Kidney (tissue), 14 donors: ENCODE data around the gene RBP5. TPM values are rescaled to one million over a fixed set of nuclear protein-coding genes. Genes with fewer than 3 reads are reported as not detected.

Experiments
- DNase-seq, 5 donors: peaks; one replicate each; pipeline ENCODE4 v3.0.0-alpha.2; 2013 to 2020
- FAIRE-seq: peaks from 2 replicates; lab custom pipeline; 2012; peaks lifted over from hg19 to GRCh38; lab: Jason Lieb, UNC
- H3K27ac ChIP-seq, 2 donors: one replicate each; pipeline ENCODE4 v1.7.0; 2013; ENCODE audit warnings: low read depth in 2 of 2, low read length in 2 of 2, inconsistent platforms in 1 of 2
- H3K27me3 ChIP-seq: one replicate; pipeline ENCODE4 v1.7.1; 2013; ENCODE audit warnings: low read length, inconsistent platforms; ENCODE audit not compliant: control insufficient read depth, insufficient read depth
- H3K36me3 ChIP-seq, 3 donors: one replicate each; pipeline versions ENCODE4 v1.7.0 to v1.7.1; 2013; ENCODE audit warnings: low read length in 3 of 3, control low read depth in 1 of 3, inconsistent platforms in 1 of 3; ENCODE audit not compliant: insufficient read depth in 3 of 3, control insufficient read depth in 2 of 3
- H3K4me1 ChIP-seq, 3 donors: one replicate each; pipeline versions ENCODE4 v1.7.0 to v1.7.1; 2013; ENCODE audit warnings: low read length in 3 of 3, inconsistent platforms in 1 of 3, low read depth in 1 of 3; ENCODE audit not compliant: control insufficient read depth in 2 of 3, insufficient read depth in 2 of 3
- H3K4me3 ChIP-seq, 3 donors: one replicate each; pipeline versions ENCODE4 v1.7.0 to v1.8.1; 2013; ENCODE audit warnings: low read length in 3 of 3, control low read depth in 1 of 3, inconsistent platforms in 1 of 3
- H3K9ac ChIP-seq, 3 donors: one replicate each; pipeline versions ENCODE4 v1.7.0 to v1.7.1; 2013; ENCODE audit warnings: low read length in 3 of 3, control low read depth in 1 of 3, inconsistent platforms in 1 of 3
- H3K9me3 ChIP-seq, 3 donors: one replicate each; pipeline versions ENCODE4 v1.7.0 to v1.7.1; 2013; ENCODE audit warnings: low read length in 3 of 3, control low read depth in 1 of 3, inconsistent platforms in 1 of 3; ENCODE audit not compliant: control insufficient read depth in 2 of 3, insufficient read depth in 1 of 3
- intact Hi-C: fragments of 100-400 bp; cut with DNase I; formaldehyde crosslinking; loops from one replicate; pipeline ENCODE4 v1.11.1; 2022
- polyA plus RNA-seq: library from polyadenylated mRNA; stranded (reverse); fragments of 350-450 nt; fragmentation: Illumina TruSeq; extraction: RNeasy Lipid Tissue Mini Kit (QIAGEN cat#74804); gene quantifications from one replicate; pipeline ENCODE4 v1.2.3, GENCODE V29; 2014; ENCODE audit warnings: low read depth, low replicate concordance; ENCODE audit not compliant: insufficient read depth
- total RNA-seq: library from RNA; stranded (reverse); fragmentation: NEBNext Ultra II Directional; extraction: Animal tissue kit (Norgen Biotek cat#: 25700); gene quantifications from one replicate; pipeline ENCODE4 v1.2.1, GENCODE V29; 2021
- TF ChIP-seq, protein P1 (sequence below): IDR thresholded peaks from 3 replicates; pipeline ENCODE4 v1.5.1; 2012; ENCODE audit warnings: mild to moderate bottlenecking, moderate library complexity, borderline replicate concordance; ENCODE audit not compliant: insufficient read depth; ENCODE audit errors: extremely low read depth
- donor health status: control.
- donor health status: control.
- donor health status: control.
- donor health status: control.
- donor health status: control.
- donor health status: DM: yes; HTN: yes; CAD: no.
- donor health status: Normal renal cell carcinoma (clear cell type).

The RBP5 gene
- total and polyA plus RNA-seq, 2 donors from 2014 or later = 74.6 to 609 TPM

DNA sequence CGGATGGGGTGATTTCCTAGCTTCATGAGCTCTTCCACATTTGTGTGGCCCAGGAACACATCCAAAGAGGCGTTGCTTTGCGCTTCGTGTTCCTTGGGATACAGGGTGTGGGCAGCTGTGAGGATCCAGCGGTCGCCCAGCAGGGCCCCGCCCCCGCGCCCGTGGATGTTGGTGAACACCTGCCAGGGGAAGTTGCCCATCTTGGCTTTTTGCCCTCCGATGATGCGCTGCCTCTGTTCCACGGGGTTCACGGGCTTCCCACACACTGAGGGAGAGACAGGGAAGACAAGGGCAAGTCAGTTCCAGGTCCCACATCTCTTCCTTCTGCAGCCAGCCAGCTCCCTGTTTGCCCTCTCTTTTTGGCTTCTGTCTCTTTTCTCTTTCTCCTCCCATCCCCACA, 47.7 kb downstream of the RBP5 start:
- Histone ChIP-seq H3K9ac (no peak overlapping the region), H3K9me3 (peaks cover 0 to 7% (median 0%) of the 10 kb centered on the region in 3 donors), H3K27me3 (no peaks in the 10 kb centered on the region), H3K36me3 (peaks cover 0 to 15% (median 11%) of the 10 kb centered on the region in 3 donors), H3K4me3 (no peak overlapping the region), H3K27ac (no peak overlapping the region), H3K4me1 (no peaks in the 10 kb centered on the region)
- intact Hi-C loops = no loop called here
- TF ChIP-seq, protein P1, sequence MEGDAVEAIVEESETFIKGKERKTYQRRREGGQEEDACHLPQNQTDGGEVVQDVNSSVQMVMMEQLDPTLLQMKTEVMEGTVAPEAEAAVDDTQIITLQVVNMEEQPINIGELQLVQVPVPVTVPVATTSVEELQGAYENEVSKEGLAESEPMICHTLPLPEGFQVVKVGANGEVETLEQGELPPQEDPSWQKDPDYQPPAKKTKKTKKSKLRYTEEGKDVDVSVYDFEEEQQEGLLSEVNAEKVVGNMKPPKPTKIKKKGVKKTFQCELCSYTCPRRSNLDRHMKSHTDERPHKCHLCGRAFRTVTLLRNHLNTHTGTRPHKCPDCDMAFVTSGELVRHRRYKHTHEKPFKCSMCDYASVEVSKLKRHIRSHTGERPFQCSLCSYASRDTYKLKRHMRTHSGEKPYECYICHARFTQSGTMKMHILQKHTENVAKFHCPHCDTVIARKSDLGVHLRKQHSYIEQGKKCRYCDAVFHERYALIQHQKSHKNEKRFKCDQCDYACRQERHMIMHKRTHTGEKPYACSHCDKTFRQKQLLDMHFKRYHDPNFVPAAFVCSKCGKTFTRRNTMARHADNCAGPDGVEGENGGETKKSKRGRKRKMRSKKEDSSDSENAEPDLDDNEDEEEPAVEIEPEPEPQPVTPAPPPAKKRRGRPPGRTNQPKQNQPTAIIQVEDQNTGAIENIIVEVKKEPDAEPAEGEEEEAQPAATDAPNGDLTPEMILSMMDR = no peak
- no peak for FAIRE-seq
- no peak for DNase-seq

DNA sequence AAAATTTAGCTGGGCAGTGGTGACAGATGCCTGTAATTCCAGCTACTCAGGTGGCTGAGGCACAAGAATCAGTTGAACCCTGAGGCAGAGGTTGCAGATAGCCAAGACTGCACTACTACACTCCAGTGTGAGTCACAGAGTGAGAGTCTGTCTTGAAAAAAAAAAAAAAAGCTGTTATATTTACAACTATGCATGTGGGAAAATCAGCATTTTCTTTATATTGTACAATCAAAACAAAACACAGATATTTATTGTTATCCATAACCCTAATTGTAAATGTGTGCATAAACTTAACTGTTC, 48.9 kb downstream of the RBP5 start:
- no peak overlapping the region for H3K27ac ChIP-seq
- TF ChIP-seq, protein P1 = no peak
- H3K4me1 ChIP-seq = no peaks in the 10 kb centered on the region
- intact Hi-C loops = no loop called here
- no peak overlapping the region for H3K9ac ChIP-seq
- no peak for DNase-seq
- peak; percentile 21 for FAIRE-seq
- H3K4me3 ChIP-seq = no peak overlapping the region
- H3K9me3 ChIP-seq = peaks cover 0 to 4% (median 0%) of the 10 kb centered on the region in 3 donors
- no peaks in the 10 kb centered on the region for H3K27me3 ChIP-seq
- peaks cover 0 to 9% (median 8%) of the 10 kb centered on the region in 3 donors for H3K36me3 ChIP-seq

DNA sequence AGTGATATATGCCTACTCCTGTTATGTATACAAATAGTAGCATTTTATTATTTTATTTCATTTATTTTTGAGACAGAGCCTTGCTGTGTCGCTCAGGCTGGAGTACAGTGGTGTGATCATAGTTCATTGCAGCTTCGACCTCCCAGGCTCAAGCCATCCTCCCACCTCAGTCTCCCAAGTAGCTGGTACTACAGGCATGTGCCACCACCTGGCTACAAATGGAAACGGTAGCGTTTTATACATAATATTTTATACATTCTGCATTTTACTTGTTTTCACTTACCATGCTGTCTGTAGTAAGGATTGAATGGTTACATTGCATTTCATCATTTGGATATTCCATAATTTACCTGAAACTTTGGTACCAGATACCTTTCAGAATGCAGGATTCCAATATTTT, 50.5 kb downstream of the RBP5 start:
- intact Hi-C loops = no loop called here
- H3K4me3 ChIP-seq = no peak overlapping the region

More for the DNA sequence above, 50.5 kb downstream of the RBP5 start:
- Histone ChIP-seq H3K27ac (no peak overlapping the region), H3K36me3 (peaks cover 0 to 2% (median 2%) of the 10 kb centered on the region in 3 donors), H3K4me1 (no peaks in the 10 kb centered on the region), H3K27me3 (no peaks in the 10 kb centered on the region), H3K9me3 (peaks cover 0 to 2% (median 0%) of the 10 kb centered on the region in 3 donors), H3K9ac (no peak overlapping the region)
- FAIRE-seq = no peak
- DNase-seq = no peak
- TF ChIP-seq, protein P1 = no peak
